ENCODE measurements around the gene STK11.

STK11 gene

DNA sequence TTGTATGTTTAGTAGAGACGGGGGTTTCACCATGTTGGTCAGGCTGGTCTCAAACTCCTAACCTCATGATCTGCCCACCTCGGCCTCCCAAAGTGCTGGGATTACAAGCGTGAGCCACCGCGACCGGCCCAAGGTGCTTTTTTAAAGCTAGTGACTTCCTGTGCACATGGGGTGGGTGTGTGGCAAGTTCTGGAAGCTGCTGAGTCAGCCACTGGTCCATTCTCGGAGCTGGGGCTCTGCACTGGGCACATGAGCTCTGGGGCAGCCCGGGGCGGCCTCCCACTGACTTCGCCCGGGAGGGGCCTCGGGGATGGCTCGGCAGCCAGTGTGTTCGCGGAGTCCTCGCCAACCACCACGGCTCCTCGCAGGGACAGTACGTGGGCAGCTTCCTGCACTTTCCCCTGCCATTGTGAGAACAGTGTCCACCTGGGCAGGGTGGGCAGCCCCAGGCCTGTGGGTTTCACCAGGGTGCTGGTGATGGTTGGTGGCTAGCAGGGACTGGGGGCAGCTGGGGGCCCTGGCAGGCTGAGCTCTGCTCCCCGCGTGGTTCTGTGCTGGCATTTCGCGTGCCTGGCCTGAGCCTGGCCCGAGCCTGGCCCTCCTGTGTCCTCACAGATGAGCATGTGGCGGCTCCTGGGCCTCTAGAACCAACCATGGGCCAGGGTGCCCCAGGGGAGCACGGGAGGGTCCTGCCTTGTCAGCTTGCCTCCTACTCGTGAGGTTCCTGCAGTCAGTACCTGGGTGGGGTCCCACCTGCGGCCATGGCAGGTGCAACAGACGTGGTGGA lies 20.1 kb downstream of the STK11 start:
- in situ Hi-C loops (cut with MboI; ENCODE audit: low sequenced_read_pairs): no loop called here

DNA sequence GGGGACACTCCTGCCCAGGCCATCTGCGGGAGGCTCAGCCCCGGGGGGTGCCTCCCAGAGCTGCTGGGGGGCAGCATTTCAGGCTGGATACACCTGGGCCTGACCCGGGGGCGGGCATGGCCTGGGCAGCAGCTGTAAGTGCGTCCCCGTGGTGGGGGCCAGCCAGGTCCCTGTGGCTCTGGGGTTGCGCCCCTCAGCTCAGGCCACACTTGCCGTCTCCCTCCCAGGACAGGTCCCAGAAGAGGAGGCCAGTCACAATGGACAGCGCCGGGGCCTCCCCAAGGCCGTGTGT lies 20.6 kb downstream of the STK11 start:
- in situ Hi-C loops (cut with MboI; ENCODE audit: low sequenced_read_pairs): no loop called here

- in situ Hi-C loops (cut with MboI; ENCODE audit: low sequenced_read_pairs): no loop called here
Measured at GRCh38 chr19:1226522-1227303, 21.1 kb downstream of the STK11 start.

DNA sequence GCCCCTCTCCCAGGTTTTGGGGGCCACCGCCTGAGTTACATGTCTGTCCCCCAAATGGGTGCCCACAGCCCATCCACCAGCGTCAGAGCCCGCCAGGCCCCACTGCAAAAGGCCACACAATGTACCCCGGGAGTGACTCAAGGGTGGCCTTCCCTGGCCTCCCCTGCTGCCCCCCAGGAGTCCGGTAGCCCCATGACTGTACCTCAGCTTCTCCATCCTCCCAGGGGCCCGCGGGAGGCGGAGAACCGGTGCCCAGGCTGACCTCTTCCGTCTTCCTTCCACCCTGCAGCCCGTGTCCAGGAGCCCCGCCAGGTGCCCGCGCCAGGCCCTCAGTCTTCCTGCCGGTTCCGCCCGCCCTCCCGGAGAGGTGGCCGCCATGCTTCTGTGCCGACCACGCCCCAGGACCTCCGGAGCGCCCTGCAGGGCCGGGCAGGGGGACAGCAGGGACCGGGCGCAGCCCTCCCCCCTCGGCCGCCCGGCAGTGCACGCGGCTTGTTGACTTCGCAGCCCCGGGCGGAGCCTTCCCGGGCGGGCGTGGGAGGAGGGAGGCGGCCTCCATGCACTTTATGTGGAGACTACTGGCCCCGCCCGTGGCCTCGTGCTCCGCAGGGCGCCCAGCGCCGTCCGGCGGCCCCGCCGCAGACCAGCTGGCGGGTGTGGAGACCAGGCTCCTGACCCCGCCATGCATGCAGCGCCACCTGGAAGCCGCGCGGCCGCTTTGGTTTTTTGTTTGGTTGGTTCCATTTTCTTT lies 21.9 kb downstream of the STK11 start:
- in situ Hi-C loops (cut with MboI; ENCODE audit: low sequenced_read_pairs): no loop called here

- in situ Hi-C loops (cut with MboI; ENCODE audit: low sequenced_read_pairs): no loop called here
Measured at GRCh38 chr19:1228161-1228957, 22.8 kb downstream of the STK11 start.

DNA sequence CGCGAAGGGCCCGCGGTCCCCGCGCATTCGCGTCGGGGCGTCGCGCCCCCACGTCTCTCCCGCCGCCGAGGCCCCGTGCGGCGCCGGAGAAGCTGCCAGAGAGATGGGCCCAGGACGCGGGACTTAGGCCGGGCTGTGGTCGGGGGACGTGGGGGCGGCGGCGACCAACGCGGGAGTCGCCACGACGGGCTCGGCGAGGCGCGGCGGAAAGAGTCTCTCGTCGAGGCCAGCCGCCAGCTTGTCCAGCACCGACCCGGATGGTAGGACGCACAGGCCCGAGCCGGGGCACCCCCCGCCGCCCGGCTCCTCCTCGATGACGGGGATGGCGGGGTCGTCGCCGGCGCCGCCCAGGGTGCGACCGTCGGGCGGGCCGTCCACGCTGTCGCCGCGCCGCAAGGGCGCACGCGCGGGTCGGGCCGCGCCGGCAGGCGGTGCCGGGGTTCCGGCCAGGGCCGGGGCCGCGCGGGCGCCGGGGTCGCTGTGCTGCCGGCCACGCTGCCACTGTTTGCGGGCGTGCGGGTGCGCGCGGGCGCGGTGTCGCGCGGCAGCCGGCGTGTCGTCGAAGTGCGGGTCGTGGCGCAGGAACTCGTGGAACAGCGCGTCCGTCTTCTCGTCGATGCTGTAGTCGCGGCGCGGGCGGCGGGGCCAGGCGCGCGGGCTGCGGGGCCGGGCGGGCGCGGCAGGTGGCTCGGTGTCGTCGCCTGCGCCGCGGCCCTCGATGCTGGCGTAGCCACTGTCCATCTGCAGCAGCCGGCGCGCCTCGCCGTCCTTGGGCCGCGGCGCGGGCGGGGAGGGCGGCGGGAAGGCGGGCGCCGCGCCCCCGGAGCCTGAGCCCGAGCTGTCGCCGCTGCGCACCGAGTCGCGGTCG lies 23.7 kb downstream of the STK11 start:
- in situ Hi-C loops (cut with MboI; ENCODE audit: low sequenced_read_pairs): no loop called here

DNA sequence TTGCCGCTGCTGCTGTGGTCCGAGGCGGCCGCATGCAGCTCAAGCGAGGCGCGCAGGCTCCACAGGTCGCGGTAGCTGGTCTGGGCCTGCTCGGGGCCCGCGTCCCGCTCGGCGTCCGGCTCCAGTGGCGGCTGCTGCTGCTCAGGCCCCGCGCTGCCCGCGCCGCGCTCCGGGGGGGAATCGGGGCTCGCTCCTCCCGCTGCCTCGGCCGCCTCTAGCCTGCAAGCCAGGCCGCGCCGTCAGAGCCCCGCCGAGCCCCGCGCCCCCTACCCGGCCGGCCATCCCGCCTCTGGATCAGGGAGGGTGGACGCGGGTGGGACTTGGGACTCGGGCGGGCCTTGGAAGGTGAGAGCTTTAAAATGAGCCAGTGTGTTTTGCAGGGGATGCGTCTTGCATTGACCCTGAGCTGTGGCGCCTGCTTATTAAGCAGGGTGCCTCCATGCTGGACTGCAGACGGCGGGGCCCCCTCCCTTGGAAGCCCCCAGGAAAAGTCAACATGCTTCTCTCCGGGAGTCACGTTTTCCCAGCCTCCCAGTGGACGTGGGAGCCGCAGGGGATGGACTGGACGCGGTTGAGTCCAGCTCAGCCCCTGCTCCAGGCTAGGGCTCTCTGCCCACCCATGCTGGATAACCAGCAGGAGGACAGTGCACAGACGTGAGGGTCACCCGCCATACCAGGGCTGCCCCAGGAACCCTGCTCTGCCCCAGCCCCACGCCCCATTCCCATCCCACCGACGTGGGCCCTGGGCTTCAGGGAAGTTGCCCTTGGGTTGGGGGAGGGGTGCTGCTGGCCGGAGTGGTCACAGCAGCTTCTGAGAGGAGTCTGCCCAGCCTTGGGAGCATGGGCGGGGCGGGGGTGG lies 24.6 kb downstream of the STK11 start:
- in situ Hi-C loops (cut with MboI; ENCODE audit: low sequenced_read_pairs): no loop called here

- in situ Hi-C loops (cut with MboI; ENCODE audit: low sequenced_read_pairs): no loop called here
Measured at GRCh38 chr19:1230783-1231489, 25.4 kb downstream of the STK11 start.

GRCh38 chr19:1231729-1232637 lies 26.4 kb downstream of the STK11 start:
- in situ Hi-C loops (cut with MboI; ENCODE audit: low sequenced_read_pairs): no loop called here

DNA sequence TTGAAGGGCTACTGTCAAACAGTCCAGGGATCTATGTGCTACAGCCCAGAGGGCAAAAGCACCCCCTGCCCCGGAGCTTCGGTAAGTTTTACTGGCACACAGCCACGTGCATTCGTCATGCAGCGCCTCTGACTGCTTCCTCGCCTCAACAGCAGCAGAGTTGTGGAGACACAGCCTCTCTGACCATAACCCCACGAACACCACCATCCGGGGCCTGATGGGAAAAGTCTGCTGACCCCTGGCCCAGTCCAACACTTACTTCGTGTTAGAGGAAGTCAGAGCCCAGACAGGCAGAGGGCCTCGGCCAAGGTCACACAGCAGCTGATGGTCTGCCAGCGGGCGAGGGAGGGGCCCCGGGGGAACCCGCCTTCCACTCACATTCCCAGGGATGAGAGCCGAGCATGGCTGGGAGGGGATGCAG lies 27.1 kb downstream of the STK11 start:
- in situ Hi-C loops (cut with MboI; ENCODE audit: low sequenced_read_pairs): no loop called here

- in situ Hi-C loops (cut with MboI; ENCODE audit: low sequenced_read_pairs): no loop called here
Measured at GRCh38 chr19:1233115-1233667, 27.6 kb downstream of the STK11 start.

DNA sequence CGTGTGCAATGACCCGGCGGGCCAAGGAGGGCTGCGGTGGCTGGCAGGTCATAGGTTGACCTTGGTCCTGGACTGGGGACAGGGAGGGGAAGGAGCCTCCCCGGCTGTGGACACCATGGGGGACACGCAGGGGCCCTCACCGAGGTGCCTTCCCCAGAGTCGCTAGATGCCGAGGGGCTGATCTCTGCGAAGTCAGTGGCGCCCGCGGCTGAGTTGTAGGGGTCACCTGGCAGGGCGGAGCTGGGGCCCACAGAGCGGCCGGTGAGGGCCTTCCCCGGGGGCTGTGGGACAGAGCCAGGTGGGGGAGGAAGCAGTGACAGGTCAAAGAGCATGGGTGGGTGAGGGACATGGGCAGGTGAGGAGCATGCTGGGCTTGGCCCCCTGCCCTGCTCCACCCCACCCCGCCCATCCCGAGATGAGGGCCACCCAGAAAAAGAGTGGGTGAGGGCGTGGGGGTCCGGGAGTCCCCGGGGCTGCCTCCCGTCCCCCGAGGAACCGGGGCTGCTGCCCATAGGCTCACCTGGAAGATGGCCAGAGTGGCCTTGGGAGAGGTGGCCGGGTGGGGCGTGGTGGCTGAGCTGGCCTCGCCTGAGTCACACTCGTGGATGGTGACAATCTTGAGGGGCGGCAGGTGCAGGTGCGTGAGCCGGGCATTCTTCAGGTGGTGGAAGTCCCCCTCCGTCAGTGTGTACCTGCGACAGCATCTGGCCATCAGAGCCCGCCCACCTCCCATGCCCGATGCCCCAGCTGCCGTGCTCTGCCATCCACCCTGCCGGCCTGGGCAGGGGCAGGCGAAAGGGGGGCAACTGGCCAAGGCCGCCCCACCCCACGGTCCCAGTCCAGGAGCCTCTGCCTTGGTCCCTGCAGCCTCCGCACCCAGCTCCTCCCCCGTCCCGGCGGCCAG lies 28.7 kb downstream of the STK11 start:
- in situ Hi-C loops (cut with MboI; ENCODE audit: low sequenced_read_pairs): no loop called here

- in situ Hi-C loops (cut with MboI; ENCODE audit: low sequenced_read_pairs): no loop called here
Measured at GRCh38 chr19:1234955-1235380, 29.4 kb downstream of the STK11 start.

DNA sequence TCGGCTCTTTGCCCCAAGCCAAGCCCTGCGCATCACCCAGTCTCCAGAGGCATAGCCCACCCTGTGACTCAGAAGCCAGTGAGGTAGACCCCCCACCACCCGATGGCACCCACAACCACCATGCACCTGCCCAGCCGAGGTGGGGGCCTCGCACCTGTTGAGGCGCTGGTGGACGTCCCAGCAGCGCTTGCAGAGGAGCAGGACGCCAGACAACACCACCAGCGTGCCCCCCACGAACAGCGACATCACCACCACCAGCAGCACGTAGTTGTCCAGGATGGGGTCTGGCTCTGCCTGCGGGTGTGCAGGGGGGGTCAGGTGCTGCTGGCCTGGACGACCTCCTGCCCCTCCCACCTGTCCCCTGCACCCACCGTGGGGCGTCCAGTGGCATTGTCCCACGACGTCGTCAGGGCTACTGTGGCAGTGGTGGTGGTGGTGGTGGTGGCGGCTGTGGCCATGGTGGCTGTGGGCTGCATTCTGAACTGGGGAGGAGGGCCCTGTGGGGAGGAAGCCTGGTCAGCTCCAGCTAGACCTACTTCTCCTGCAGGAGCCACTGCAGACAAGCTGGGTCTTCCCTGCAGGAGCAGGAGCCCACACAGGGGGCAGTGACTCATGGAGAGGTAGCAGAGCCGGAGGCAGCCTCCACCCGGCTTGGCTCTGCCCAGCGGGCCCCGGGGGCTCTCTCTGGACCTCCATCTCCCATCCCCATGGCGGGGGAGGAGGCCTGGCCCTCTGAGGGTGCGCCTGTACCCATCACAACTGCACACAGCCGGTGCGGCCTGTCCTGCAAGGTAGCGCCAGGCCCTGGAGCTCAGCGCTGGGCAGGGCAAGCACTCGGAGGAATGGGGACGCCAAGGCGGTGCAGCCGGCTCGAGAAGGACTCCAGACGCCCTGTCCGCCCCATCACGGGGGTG lies 30.3 kb downstream of the STK11 start:
- in situ Hi-C loops (cut with MboI; ENCODE audit: low sequenced_read_pairs): no loop called here

- in situ Hi-C loops (cut with MboI; ENCODE audit: low sequenced_read_pairs): no loop called here
Measured at GRCh38 chr19:1236576-1236975, 31.0 kb downstream of the STK11 start.
